Neutrophil (primary cell): Measurements from ENCODE around the gene RNU1-1.
"Not testable (repeated sequence)": the region's sequence is repeated elsewhere in the genome, so short reads cannot be mapped to it uniquely, and the experiment has no call there.

Experiments used
- H3K27ac ChIP-seq: fragments of 200-600 bp; sonication (generic); 2 replicates; pipeline ENCODE4 v1.5.1; 2016; ENCODE audit warnings: mild to moderate bottlenecking, moderate library complexity
- H3K27me3 ChIP-seq: fragments of 200-600 bp; sonication (generic); 2 replicates; pipeline ENCODE4 v1.6.0; 2016; ENCODE audit warnings: mild to moderate bottlenecking
- H3K36me3 ChIP-seq: fragments of 200-600 bp; sonication (generic); 2 replicates; pipeline ENCODE4 v1.5.1; 2017
- H3K4me1 ChIP-seq, 2 experiments: fragments of 200-600 bp in 1 of 2; sonication (generic) in 1 of 2; 1 replicate in 1 of 2; 2 replicates in 1 of 2; pipeline versions ENCODE4 v1.5.1 to v1.6.1; 2013 to 2016; ENCODE audit warnings: low read depth in 1 of 2, low read length in 1 of 2, mild to moderate bottlenecking in 1 of 2, moderate library complexity in 1 of 2; ENCODE audit not compliant: control insufficient read depth in 1 of 2, insufficient read depth in 1 of 2
- H3K4me3 ChIP-seq, 2 experiments: fragments of 200-600 bp in 1 of 2; sonication (generic) in 1 of 2; 1 replicate in 1 of 2; 2 replicates in 1 of 2; pipeline ENCODE4 v1.5.1; 2013 to 2016; ENCODE audit warnings: low read depth in 1 of 2, low read length in 1 of 2, mild to moderate bottlenecking in 1 of 2, moderate library complexity in 1 of 2
- H3K9me3 ChIP-seq: fragments of 200-600 bp; sonication (generic); 2 replicates; pipeline ENCODE4 v1.5.1; 2016

RNU1-1 gene

GRCh38 chr1:16514107-16515055, at the start of gene RNU1-1:
Gene RNU1-1, minus strand, starts transcription at chr1:16514285.
- not testable (repeated sequence) for H3K36me3 ChIP-seq, H3K4me1 ChIP-seq, H3K9me3 ChIP-seq
- H3K27ac ChIP-seq, result peak within 1 kb of the TSS; percentile 35
- H3K4me3 ChIP-seq, result peak within 1 kb of the TSS in 1 of 2 experiments; percentile 47
- peaks cover 14% of the 10 kb centered on the region for H3K27me3 ChIP-seq

DNA sequence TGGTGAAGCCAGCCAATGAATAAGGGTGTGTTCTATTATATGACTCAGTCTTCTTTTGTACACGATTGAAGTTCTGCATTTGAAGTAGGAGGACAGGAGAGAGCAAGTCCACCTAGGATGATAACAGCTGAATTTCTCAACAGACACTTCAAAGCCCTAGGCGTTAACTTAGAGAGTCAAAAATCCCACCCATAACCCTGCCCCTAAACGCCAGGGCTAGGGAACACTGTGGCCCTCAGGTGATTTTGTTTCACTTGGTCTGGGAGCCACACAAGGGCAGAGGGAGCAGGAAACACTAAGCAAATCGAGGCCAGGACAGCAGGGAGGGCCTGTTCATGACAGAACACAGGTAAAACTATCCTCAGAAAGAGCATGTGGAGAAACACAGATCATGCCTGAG, 47.0 kb upstream of the RNU1-1 start:
- not testable (repeated sequence) for H3K4me1 ChIP-seq, H3K36me3 ChIP-seq, H3K9me3 ChIP-seq, H3K27me3 ChIP-seq, H3K27ac ChIP-seq, H3K4me3 ChIP-seq

DNA sequence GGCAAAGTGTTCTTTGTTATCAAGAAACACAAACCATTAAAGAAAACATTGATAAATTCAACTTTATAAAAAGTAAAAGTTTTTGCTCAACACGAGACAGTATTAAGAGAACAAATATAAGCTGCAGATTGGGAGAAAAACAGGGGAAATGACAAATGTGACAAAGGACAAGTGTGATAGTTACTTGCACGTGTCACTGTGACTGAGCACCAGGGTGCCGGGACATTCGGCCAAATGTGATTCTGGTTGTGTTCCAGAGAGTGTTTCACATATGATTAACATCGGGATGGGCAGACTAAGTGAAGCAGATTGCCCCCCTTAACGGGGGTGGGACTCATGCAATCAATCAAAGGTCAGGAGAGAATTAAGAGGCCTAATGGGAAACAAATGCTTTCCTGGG, 46.4 kb upstream of the RNU1-1 start:
- not testable (repeated sequence) for H3K27me3 ChIP-seq, H3K36me3 ChIP-seq, H3K4me1 ChIP-seq, H3K27ac ChIP-seq, H3K4me3 ChIP-seq, H3K9me3 ChIP-seq

GRCh38 chr1:16559688-16560087, 45.6 kb upstream of the RNU1-1 start:
- H3K4me3 ChIP-seq, H3K4me1 ChIP-seq, H3K36me3 ChIP-seq, H3K9me3 ChIP-seq, H3K27me3 ChIP-seq, H3K27ac ChIP-seq: not testable (repeated sequence)

DNA sequence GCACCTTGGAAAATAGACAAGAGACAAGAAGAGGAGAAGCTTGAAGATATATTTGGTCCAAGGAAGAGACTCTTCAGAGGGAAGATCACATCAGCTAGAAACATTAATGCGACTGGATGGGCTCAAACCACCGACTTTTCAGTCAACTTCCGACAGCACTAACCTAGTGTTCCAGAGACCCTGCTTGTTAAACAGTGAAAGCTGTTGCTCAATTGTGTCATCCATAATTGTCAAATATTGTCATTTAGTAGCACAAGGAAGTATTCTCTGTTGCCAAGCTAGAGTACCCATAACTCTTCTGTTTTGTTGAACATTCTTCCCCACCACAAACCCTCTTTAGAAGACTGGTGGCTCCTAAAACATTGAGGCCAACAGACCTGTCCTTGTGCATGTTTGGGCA, 42.9 kb upstream of the RNU1-1 start:
- not testable (repeated sequence) for H3K9me3 ChIP-seq, H3K36me3 ChIP-seq, H3K27me3 ChIP-seq, H3K4me1 ChIP-seq, H3K4me3 ChIP-seq, H3K27ac ChIP-seq

DNA sequence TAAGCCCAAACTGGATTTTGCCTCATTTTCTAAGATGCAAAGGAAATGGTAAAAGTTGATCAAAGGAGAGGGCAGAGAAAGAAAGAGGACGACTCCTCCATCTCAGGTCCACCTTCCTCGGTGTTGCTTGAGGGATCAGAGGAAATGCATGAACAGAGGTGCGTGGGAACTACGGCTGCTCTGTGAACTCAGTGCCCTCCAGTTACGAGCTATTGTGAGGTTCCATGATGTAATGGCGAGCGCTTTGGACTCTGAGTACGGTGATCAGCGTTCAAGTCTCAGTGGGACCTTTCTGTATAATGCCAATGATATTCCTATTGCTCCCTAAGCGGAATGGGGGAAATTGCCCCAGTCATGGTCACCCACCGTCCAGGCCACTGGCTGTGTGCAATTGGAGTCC, 39.2 kb upstream of the RNU1-1 start:
- H3K27me3 ChIP-seq, H3K4me1 ChIP-seq, H3K9me3 ChIP-seq, H3K36me3 ChIP-seq, H3K4me3 ChIP-seq, H3K27ac ChIP-seq: not testable (repeated sequence)

- not testable (repeated sequence) for H3K4me1 ChIP-seq, H3K4me3 ChIP-seq, H3K27ac ChIP-seq, H3K36me3 ChIP-seq, H3K9me3 ChIP-seq, H3K27me3 ChIP-seq
Observed at GRCh38 chr1:16550212-16550918, 36.3 kb upstream of the RNU1-1 start.

GRCh38 chr1:16549545-16549944, 35.5 kb upstream of the RNU1-1 start:
- not testable (repeated sequence) for H3K9me3 ChIP-seq, H3K27me3 ChIP-seq, H3K27ac ChIP-seq, H3K36me3 ChIP-seq, H3K4me1 ChIP-seq, H3K4me3 ChIP-seq

- not testable (repeated sequence) for H3K36me3 ChIP-seq, H3K9me3 ChIP-seq, H3K27ac ChIP-seq, H3K4me3 ChIP-seq, H3K4me1 ChIP-seq, H3K27me3 ChIP-seq
Observed at GRCh38 chr1:16547502-16548241, 33.6 kb upstream of the RNU1-1 start.

DNA sequence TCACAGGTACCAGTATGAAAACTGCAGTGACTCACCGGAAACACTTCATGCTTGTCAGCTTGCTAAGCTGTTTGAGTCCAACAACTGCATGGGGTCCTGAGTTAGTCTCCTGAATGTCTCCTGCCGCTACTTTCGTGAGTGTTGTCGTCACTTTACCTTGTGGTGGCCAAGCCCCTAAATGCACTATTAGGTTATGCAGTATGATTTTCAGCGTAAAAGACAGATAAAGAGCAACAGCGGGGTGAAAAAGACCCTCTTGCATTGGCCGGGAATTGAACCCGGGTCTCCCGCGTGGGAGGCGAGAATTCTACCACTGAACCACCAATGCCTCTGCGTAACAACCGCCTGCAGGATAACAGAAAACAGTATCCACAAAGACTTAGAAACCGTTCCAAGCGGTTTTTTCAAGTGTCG, 31.6 kb upstream of the RNU1-1 start:
- not testable (repeated sequence) for H3K9me3 ChIP-seq, H3K27ac ChIP-seq, H3K4me3 ChIP-seq, H3K4me1 ChIP-seq, H3K36me3 ChIP-seq, H3K27me3 ChIP-seq

DNA sequence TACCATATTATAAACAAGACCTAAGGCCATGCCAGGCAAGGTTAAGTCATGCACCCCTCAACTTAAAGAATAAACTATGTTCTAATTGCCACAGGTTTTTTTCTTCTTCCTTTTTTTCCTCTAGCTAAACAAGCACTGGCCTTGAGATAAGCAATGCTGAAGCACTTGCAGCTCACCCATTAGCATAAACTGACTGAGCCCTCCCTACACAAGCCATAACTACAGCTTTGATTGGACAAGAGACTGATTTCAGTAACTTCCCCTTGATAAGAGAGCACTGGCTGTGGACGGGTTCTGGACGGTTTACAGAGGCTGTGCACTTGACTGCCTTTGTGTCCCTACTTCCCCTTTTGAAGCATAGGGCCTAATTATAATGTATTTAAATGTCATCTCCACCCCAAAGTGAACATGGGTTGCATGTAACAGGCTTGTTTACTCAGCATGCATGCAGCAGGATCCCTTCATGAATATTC, 26.4 kb upstream of the RNU1-1 start:
- H3K4me1 ChIP-seq, H3K36me3 ChIP-seq, H3K9me3 ChIP-seq, H3K27ac ChIP-seq, H3K4me3 ChIP-seq: not testable (repeated sequence)
- H3K27me3 ChIP-seq, result peaks cover 15% of the 10 kb centered on the region

DNA sequence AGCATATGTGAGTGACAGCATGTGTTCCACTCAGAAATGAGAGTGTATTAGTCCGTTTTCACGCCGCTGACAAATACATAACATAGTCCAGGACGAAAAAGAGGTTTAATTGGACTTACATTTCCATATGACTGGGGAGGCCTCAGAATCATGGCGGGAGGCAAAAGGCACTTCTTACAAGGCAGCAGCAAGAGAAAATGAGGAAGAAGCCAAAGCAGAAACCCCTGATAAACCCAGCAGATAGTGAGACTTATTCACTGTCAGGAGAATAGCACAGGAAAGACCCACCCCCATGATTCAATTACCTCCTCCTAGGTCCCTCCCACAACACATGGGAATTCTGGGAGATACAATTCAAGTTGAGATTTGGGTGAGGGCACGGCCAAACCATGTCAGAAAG, 23.4 kb upstream of the RNU1-1 start:
- not testable (repeated sequence) for H3K4me3 ChIP-seq, H3K9me3 ChIP-seq, H3K4me1 ChIP-seq, H3K27ac ChIP-seq, H3K36me3 ChIP-seq
- H3K27me3 ChIP-seq, result peaks cover 44% of the 10 kb centered on the region

GRCh38 chr1:16536796-16537195, 22.7 kb upstream of the RNU1-1 start:
- H3K4me3 ChIP-seq, result not testable (repeated sequence)
- peaks cover 52% of the 10 kb centered on the region for H3K27me3 ChIP-seq

More at GRCh38 chr1:16536796-16537195, 22.7 kb upstream of the RNU1-1 start:
- not testable (repeated sequence) for H3K27ac ChIP-seq, H3K4me1 ChIP-seq, H3K36me3 ChIP-seq, H3K9me3 ChIP-seq
